RPMI7951 (cell line): ENCODE data around the gene PALLD. TPM values are rescaled to one million over a fixed set of nuclear protein-coding genes. Genes with fewer than 3 reads are reported as not detected.
A peak's percentile ranks its signal among the peaks of the same experiment; 100 is the strongest.

Source experiments
- DNase-seq: peaks from one replicate; pipeline ENCODE4 v3.0.0-alpha.2; 2012; ENCODE audit warnings: low read depth
- total RNA-seq: library from RNA; depleted of rRNA; stranded (reverse); fragments of >200 nt; shearing (Covaris generic); gene quantifications from 2 replicates; pipeline ENCODE4 v1.2.3, GENCODE V29; 2014

The PALLD gene
- total RNA-seq, 1 experiment from 2014 or later: 44.5 TPM

GRCh38 chr4:168621806-168622589 is 125.1 kb downstream of the PALLD start:
- DNase-seq: peak; percentile 52

DNA sequence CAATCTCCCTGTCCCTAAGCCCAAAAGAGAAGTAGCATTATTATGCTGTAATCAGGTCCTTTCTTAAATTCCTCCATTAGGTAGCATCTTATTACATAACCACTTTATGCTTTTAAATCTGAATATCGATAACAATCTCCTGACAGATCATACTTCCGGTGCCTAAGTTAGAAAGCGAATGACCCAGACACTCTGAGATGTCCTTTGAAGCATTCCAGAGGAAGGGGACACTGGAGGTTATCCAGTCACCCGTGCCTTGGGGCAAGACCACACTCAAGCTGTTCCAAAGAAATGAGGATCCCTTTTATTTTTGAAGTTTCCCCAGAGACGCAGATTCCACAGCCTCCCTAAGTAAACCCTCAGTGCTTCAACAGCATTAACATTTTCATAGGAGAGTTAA is 125.7 kb downstream of the PALLD start:
- DNase-seq: no peak

DNA sequence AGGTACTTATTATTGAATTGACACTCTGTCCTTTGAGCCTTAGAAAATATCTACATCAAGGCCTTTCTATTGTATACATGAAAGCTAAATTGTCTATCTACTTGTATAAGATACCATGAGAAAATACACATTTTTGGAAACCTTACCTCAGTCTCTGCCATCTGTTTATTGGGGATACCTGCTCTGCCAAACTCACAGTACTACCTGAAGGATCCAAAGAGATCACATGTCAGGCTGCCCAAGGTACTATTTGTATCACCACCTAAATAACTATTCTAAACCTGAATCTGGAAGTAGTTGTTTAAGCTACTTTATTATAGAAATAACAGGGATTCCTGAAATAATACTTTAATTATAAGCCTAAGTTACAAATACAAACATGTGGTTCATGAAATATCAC is 126.2 kb downstream of the PALLD start:
- DNase-seq: no peak

GRCh38 chr4:168623484-168623883 is 126.6 kb downstream of the PALLD start:
- no peak for DNase-seq

GRCh38 chr4:168628251-168628650 is 131.4 kb downstream of the PALLD start:
- DNase-seq: no peak

GRCh38 chr4:168629566-168629965 is 132.7 kb downstream of the PALLD start:
- DNase-seq: no peak

DNA sequence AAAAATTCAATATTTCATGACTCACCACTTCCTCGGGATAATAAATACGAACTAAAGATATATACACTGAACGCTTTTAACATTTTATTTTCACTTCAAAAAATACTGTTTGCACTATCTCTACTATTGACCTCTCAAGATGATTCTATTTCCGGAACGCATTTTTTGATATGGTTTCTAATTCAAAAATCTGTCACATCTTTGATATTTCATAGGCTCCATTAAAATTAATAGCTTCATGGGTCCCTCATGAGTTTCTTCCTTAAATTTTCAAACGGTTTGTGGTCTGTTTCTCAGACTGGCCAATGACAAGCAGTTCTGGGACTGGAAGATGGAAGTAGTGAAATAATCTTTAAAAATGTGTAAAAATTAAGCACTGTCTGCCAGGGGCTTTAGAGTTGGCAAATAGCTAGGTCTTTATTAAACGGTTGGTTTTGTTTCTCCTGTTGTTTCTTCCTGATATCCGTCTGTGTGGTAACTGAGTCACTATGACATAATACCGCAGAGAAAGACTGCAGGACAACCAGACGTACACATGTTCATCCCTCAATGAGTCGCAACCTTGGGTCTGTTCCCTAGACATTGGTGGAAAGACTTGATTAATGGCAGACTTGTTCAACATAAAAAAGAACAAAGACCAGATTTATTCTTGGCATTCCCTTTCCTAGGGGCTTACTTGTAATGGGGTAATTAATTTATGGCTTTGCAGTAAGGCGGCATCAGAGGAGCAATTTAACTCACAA is 133.8 kb downstream of the PALLD start:
- peak; percentile 86 for DNase-seq

- peak; percentile 62 for DNase-seq
Observed at GRCh38 chr4:168631241-168632162, 134.7 kb downstream of the PALLD start.

DNA sequence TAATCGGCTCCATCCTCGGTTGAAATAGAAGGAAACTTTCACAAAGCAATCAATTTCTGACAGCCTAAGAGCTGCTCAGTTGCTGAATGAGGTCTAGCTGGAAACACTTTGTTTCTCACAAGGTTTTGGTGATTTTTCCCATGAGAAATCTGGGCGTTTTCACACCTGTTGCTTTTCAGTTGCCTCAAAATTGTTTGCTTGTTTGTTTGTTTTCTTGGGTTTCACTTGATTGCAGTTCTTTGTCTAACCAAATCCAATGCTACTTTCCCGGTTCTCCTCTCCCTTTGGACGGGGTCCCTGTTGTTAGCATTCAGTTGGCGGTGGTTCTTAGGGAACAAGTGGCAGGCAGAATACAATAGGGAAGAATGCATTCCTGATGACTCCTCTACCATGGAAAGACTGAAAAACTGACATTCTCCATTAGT is 135.5 kb downstream of the PALLD start:
- DNase-seq: no peak

DNA sequence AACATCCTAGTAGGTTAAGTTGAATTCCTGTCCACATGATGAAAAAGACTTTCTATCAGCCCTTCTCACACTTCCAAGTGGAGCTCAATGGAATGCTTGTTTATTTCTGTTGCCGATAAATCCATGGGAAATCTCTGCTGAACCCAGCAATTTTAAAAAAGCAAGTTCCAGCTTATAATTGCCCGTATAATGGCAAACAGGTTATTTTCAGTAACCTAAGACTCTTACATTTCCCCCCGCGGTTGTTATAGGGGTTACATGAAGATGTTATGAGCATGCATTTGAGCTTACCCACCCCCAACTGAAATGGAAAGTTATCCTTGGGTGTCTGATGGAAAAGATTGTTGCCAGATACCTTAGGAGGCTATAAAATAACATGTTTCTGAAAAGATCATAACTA is 136.2 kb downstream of the PALLD start:
- no peak for DNase-seq

GRCh38 chr4:168633496-168633895 is 136.6 kb downstream of the PALLD start:
- no peak for DNase-seq

DNA sequence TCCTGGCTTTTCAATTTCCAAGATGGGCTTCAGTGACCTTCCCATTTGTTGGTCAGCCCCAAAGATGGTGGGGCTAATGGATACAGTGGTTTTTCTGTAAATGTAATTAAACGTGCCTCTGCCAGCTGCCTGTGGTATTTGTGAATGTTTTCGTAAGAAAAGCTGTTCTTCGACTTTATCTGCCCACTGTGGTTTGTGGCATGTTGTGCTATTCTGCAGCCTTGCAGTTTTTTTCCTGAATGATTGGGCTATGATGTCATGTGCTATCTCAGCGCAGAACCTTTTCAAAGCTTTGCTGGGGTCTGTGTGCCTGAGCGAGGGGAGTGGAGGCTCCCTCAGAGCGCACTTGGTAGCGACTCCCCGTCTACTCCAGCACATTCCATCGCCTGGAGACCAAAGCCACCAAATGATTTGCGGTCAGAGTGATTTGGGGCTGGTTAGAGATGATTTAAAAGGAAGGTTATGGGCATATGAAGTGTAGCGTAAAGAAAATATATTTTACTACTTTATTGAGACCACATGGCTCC is 137.5 kb downstream of the PALLD start:
- DNase-seq: peak; percentile 98

GRCh38 chr4:168636040-168636439 is 139.2 kb downstream of the PALLD start:
- DNase-seq: no peak

DNA sequence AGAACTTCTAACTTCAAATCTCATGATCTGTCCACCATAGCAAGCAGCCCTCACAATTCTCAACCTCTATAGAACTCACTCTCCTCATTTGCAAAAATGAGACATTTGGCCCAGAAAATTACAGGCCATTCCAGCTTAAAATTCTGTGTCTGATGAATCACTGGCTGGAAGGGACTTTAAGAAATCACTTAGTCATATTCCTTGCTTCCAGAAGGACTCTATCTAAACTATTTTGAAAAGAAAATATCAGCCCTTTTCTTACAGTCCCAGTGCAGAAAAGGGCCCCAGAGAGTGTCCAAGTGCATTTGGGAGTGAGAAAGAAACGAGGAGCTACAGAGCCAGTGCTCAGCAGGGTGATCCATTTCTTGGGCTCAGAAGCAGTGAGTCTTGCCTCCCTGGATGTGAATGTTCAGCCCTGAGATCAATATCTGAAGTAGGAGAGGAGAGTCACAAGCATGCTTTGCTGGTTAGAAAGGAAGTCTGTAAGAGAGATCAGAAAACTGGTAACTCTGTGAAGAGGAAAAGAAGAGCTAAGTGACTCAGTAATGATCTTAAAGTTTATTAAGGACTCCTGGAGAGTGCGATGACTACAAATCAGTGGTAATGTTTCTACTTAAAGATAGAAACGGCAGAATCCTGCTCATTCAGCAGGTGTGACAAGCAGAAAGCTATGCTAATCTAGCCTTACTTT is 139.8 kb downstream of the PALLD start:
- DNase-seq: peak; percentile 81

- peak; percentile 71 for DNase-seq
Observed at GRCh38 chr4:168637872-168638756, 141.3 kb downstream of the PALLD start.

GRCh38 chr4:168639914-168640313 is 143.1 kb downstream of the PALLD start:
- DNase-seq: no peak

- DNase-seq: no peak
Observed at GRCh38 chr4:168641811-168642140, 144.9 kb downstream of the PALLD start.

GRCh38 chr4:168642591-168642990 is 145.7 kb downstream of the PALLD start:
- no peak for DNase-seq

- peak; percentile 60 for DNase-seq
Observed at GRCh38 chr4:168643111-168643795, 146.4 kb downstream of the PALLD start.

- peak; percentile 59 for DNase-seq
Observed at GRCh38 chr4:168643796-168644159, 146.9 kb downstream of the PALLD start.
